NAMALWA (cell line): ENCODE measurements around the gene NAXD.
"Not testable (repeated sequence)": the region's sequence is repeated elsewhere in the genome, so short reads cannot be mapped to it uniquely, and the experiment has no call there.

Experiments
- DNase-seq: peaks from one replicate; pipeline ENCODE4 v3.0.0-alpha.2; 2015; ENCODE audit warnings: low spot score

Gene NAXD

GRCh38 chr13:110664673-110665072 lies 49.3 kb downstream of the NAXD start:
- DNase-seq = no peak

- DNase-seq = no peak
These were observed 50.3 kb downstream of the NAXD start for GRCh38 chr13:110665491-110666254.

- DNase-seq = no peak
These were observed 50.8 kb downstream of the NAXD start for GRCh38 chr13:110666255-110666533.

- DNase-seq = no peak
These were observed 53.7 kb downstream of the NAXD start for GRCh38 chr13:110669036-110669435.

GRCh38 chr13:110669814-110670213 lies 54.5 kb downstream of the NAXD start:
- DNase-seq = not testable (repeated sequence)

GRCh38 chr13:110676595-110677587 lies 61.5 kb downstream of the NAXD start:
- peak; percentile 82 for DNase-seq

- no peak for DNase-seq
These were observed 62.6 kb downstream of the NAXD start for GRCh38 chr13:110677731-110678545.

- DNase-seq = peak; percentile 83
These were observed 65.5 kb downstream of the NAXD start for GRCh38 chr13:110680852-110681251.

- DNase-seq = no peak
These were observed 66.7 kb downstream of the NAXD start for GRCh38 chr13:110681868-110682550.

- DNase-seq = no peak
These were observed 67.4 kb downstream of the NAXD start for GRCh38 chr13:110682746-110683145.

GRCh38 chr13:110683203-110683883 lies 68.0 kb downstream of the NAXD start:
- DNase-seq = peak; percentile 72

GRCh38 chr13:110683921-110684320 lies 68.6 kb downstream of the NAXD start:
- no peak for DNase-seq

- no peak for DNase-seq
These were observed 69.2 kb downstream of the NAXD start for GRCh38 chr13:110684388-110685056.

- no peak for DNase-seq
These were observed 70.1 kb downstream of the NAXD start for GRCh38 chr13:110685305-110686020.

- no peak for DNase-seq
These were observed 72.4 kb downstream of the NAXD start for GRCh38 chr13:110687736-110688135.

GRCh38 chr13:110689041-110689440 lies 73.7 kb downstream of the NAXD start:
- no peak for DNase-seq
